K562 (cell line): ENCODE measurements around the gene RREB1. TPM values are rescaled to one million over a fixed set of nuclear protein-coding genes. Genes with fewer than 3 reads are reported as not detected.
A peak's percentile ranks its signal among the peaks of the same experiment; 100 is the strongest.

ENCODE experiments used
- BCLAF1 ChIP-seq, 2 experiments: fragments of 450-650 bp in 1 of 2; IDR thresholded peaks; 2 replicates each; pipeline ENCODE4 v1.6.1; 2011 to 2017; ENCODE audit warnings: low read depth in 2 of 2, antibody characterized with exemption in 1 of 2, borderline replicate concordance in 1 of 2, low read length in 1 of 2, mild to moderate bottlenecking in 1 of 2, mixed read lengths in 1 of 2; ENCODE audit not compliant: control insufficient read depth in 1 of 2
- CEBPZ ChIP-seq: fragments of 150-350 bp; IDR thresholded peaks from 2 replicates; pipeline ENCODE4 v1.6.1; 2014; ENCODE audit warnings: low read depth, mild to moderate bottlenecking, low read length, borderline replicate concordance
- DPF2 ChIP-seq: fragments of 450-650 bp; IDR thresholded peaks from 2 replicates; pipeline ENCODE4 v1.6.1; 2016
- FOXP1 ChIP-seq: sonication (generic); formaldehyde crosslinking; IDR thresholded peaks from 2 replicates; pipeline ENCODE4 v1.8.0; 2022; ENCODE audit warnings: mild to moderate bottlenecking, missing genetic modification reagents
- PCBP2 ChIP-seq: fragments of 200-400 bp; formaldehyde crosslinking; IDR thresholded peaks from 2 replicates; pipeline ENCODE4 v1.6.1; 2018; ENCODE audit warnings: low read length, low read depth, mild to moderate bottlenecking, moderate library complexity; ENCODE audit not compliant: poor library complexity, severe bottlenecking
- ZBTB8A ChIP-seq: fragments of 450-650 bp; IDR thresholded peaks from 2 replicates; pipeline ENCODE4 v1.6.1; 2018; ENCODE audit warnings: mild to moderate bottlenecking, moderate library complexity; ENCODE audit not compliant: partially characterized antibody
- ZNF277 ChIP-seq: fragments of 250-450 bp; sonication (Bioruptor Pico); IDR thresholded peaks from 2 replicates; pipeline ENCODE4 v1.8.0; 2022; ENCODE audit warnings: inconsistent platforms, mild to moderate bottlenecking, moderate library complexity, borderline replicate concordance
- ZNF407 ChIP-seq: fragments of 450-650 bp; IDR thresholded peaks from 2 replicates; pipeline ENCODE4 v1.6.1; 2016; ENCODE audit warnings: low read depth
- ZNF444 ChIP-seq: fragments of 250-450 bp; sonication (Bioruptor Pico); IDR thresholded peaks from 2 replicates; pipeline ENCODE4 v1.4.0; 2020; ENCODE audit warnings: mild to moderate bottlenecking, moderate library complexity
- ZNF668 ChIP-seq: fragments of 250-450 bp; sonication (Bioruptor Pico); IDR thresholded peaks from 2 replicates; pipeline ENCODE4 v1.8.0; 2022; ENCODE audit warnings: mild to moderate bottlenecking, inconsistent platforms
- polyA plus RNA-seq, 8 experiments: library from polyadenylated mRNA; depleted of rRNA in 4 of 8; stranded (reverse) in 5 of 8; unstranded in 3 of 8; fragments of >200 nt; fragmentation: Nextera tagmentation in 2 of 8; fragmentation: Illumina TruSeq in 1 of 8; extraction: Ambion mirVana in 2 of 8; extraction: Trizol in 1 of 8; gene quantifications; 2 replicates each; pipeline versions ENCODE4 v1.2.1 to v1.2.3, GENCODE V29; 2011 to 2014; ENCODE audit warnings: inconsistent platforms in 1 of 8, missing spikeins in 1 of 8
- total RNA-seq, 7 experiments: library from RNA; depleted of rRNA in 6 of 7; stranded (reverse); fragments of >200 nt in 6 of 7; fragmentation: Illumina TruSeq in 2 of 7; extraction: Trizol in 2 of 7; gene quantifications; 2 replicates each; pipeline versions ENCODE4 v1.2.1 to v1.2.3, GENCODE V29; 2011 to 2021; ENCODE audit warnings: low replicate concordance in 1 of 7

Gene RREB1
- total and polyA plus RNA-seq, 9 of the 15 experiments (the other 6 are each of a cell fraction or from before 2014, with no cell fraction given) = 3.3 to 64.2 (median 19.3) TPM

- no peak for TF ChIP-seq ZNF407
- no peak for TF ChIP-seq CEBPZ
- no peak for TF ChIP-seq ZBTB8A
- peak; percentile 73 for TF ChIP-seq DPF2
- TF ChIP-seq PCBP2 = no peak
- TF ChIP-seq ZNF668 (CRISPR knock-in tag) = no peak
- 0 out of 4 replicates have a peak, but pooled peaks of 1 of the 2 experiments have one; percentile 33 for TF ChIP-seq BCLAF1 (IDR thresholded peaks at IDR 0.05; ENCODE audit: borderline replicate concordance in 1 of 2, control insufficient read depth in 1 of 2, low read depth in 2 of 2, low read length in 1 of 2)
- TF ChIP-seq ZNF277 = no peak
- 0 out of 2 replicates have a peak, but pooled peaks have one; percentile 55 for TF ChIP-seq FOXP1 (CRISPR knock-in tag)
- TF ChIP-seq ZNF444 = no peak
Observed at GRCh38 chr6:7150381-7151064, 42.8 kb downstream of the RREB1 start (continued).
